GM12878 (cell line): ENCODE results near the gene S100A3. TPM values are rescaled to one million over a fixed set of nuclear protein-coding genes. Genes with fewer than 3 reads are reported as not detected.

Experiments
- ATAC-seq: fragments of 200-7000 bp; cut with Tn5 transposase; 3 replicates; pipeline ENCODE4 v1.9.1; 2020; ENCODE audit warnings: mild to moderate bottlenecking, moderate library complexity
- BruUV-seq: library from RNA; stranded (reverse); fragments of 400-500 nt; replicated peaks from 2 replicates; lab custom pipeline; 2021; lab: Mats Ljungman, UMichigan
- CTCF ChIA-PET: fragments of 300-600 bp; sonication (Branson Sonifier 250); formaldehyde crosslinking; extraction: SDS; loops from one replicate; lab custom pipeline; 2021; ENCODE audit warnings: inconsistent platforms; lab: Yijun Ruan, JAX
- POLR2A ChIA-PET: fragments of 350-600 bp; formaldehyde crosslinking; extraction: SDS; loops from one replicate; lab custom pipeline; 2021; ENCODE audit warnings: inconsistent platforms; lab: Charles Lee
- RAD21 ChIA-PET: fragments of 300-600 bp; sonication (Branson Sonifier 250); formaldehyde crosslinking; loops from one replicate; lab custom pipeline; 2023; ENCODE audit warnings: antibody characterized with exemption; ENCODE audit not compliant: unreplicated experiment; lab: Charles Lee
- SMC1A ChIA-PET: fragments of 300-600 bp; sonication (Branson Sonifier 250); formaldehyde crosslinking; loops from one replicate; lab custom pipeline; 2023; ENCODE audit not compliant: unreplicated experiment, uncharacterized antibody; lab: Charles Lee
- DNase-seq: peaks from one replicate; pipeline ENCODE4 v3.0.0-alpha.2; 2011; ENCODE audit warnings: low read depth, low spot score
- FAIRE-seq: peaks from 3 replicates; lab custom pipeline; 2011; peaks lifted over from hg19 to GRCh38; lab: Jason Lieb, UNC
- H2AFZ ChIP-seq: 2 replicates; pipeline ENCODE4 v1.6.0; 2011; ENCODE audit warnings: low read depth, low read length, control low read depth; ENCODE audit not compliant: control insufficient read depth
- H3K27ac ChIP-seq: 2 replicates; pipeline ENCODE4 v1.5.1; 2011; ENCODE audit warnings: control low read depth; ENCODE audit not compliant: control insufficient read depth, insufficient read depth
- H3K27me3 ChIP-seq, 2 experiments: replicated peaks in 1 of 2; 2 replicates each; pipeline versions ENCODE4 v1.6.0 to v1.6.1; 2011; ENCODE audit warnings: low read length in 1 of 2; ENCODE audit not compliant: control insufficient read depth in 2 of 2, insufficient read depth in 2 of 2
- H3K36me3 ChIP-seq, 2 experiments: 2 replicates each; pipeline ENCODE4 v1.5.1; 2011; ENCODE audit warnings: low read length in 1 of 2; ENCODE audit not compliant: control insufficient read depth in 2 of 2, insufficient read depth in 2 of 2
- H3K4me1 ChIP-seq: 2 replicates; pipeline ENCODE4 v1.6.1; 2011; ENCODE audit warnings: mild to moderate bottlenecking, low read length, moderate library complexity, mixed read lengths; ENCODE audit not compliant: control insufficient read depth, insufficient read depth
- H3K4me2 ChIP-seq: 2 replicates; pipeline ENCODE4 v1.6.0; 2011; ENCODE audit warnings: control low read depth; ENCODE audit not compliant: control insufficient read depth, insufficient read depth
- H3K4me3 ChIP-seq: fragments of 200-600 bp; sonication (generic); 2 replicates; pipeline ENCODE4 v1.5.1; 2016
- H3K79me2 ChIP-seq: 2 replicates; pipeline ENCODE4 v1.6.0; 2011; ENCODE audit warnings: low read length; ENCODE audit not compliant: control insufficient read depth, insufficient read depth
- H3K9ac ChIP-seq: 2 replicates; pipeline ENCODE4 v1.8.0; 2011; ENCODE audit warnings: low read length, control low read depth, mixed read lengths; ENCODE audit not compliant: control insufficient read depth, insufficient read depth
- H3K9me3 ChIP-seq: replicated peaks from 3 replicates; pipeline ENCODE4 v1.5.1; 2011; ENCODE audit warnings: mild to moderate bottlenecking, low read length; ENCODE audit not compliant: control insufficient read depth, insufficient read depth
- H4K20me1 ChIP-seq: 2 replicates; pipeline ENCODE4 v1.6.0; 2011; ENCODE audit not compliant: control insufficient read depth, insufficient read depth
- BHLHE40 ChIP-seq, 2 experiments: fragments of 450-650 bp in 1 of 2; IDR thresholded peaks; 2 replicates each; pipeline ENCODE4 v1.6.1; 2011 to 2017; ENCODE audit warnings: low read depth in 2 of 2, borderline replicate concordance in 1 of 2, improper control_type of control experiment in 1 of 2, low read length in 1 of 2, mild to moderate bottlenecking in 1 of 2
- FOXK2 ChIP-seq: fragments of 450-650 bp; IDR thresholded peaks from 2 replicates; pipeline ENCODE4 v1.6.1; 2017; ENCODE audit warnings: mild to moderate bottlenecking, moderate library complexity
- IRF4 ChIP-seq: IDR thresholded peaks from 2 replicates; pipeline ENCODE4 v1.6.1; 2011; ENCODE audit warnings: low read depth, low read length
- LARP7 ChIP-seq: fragments of 450-650 bp; IDR thresholded peaks from 2 replicates; pipeline ENCODE4 v1.6.1; 2017; ENCODE audit warnings: mild to moderate bottlenecking
- MYC ChIP-seq: IDR thresholded peaks from 2 replicates; pipeline ENCODE4 v1.6.1; 2011; ENCODE audit warnings: mild to moderate bottlenecking, low read length, moderate library complexity, inconsistent platforms; ENCODE audit not compliant: insufficient read depth, insufficient replicate concordance, insufficient read length, severe bottlenecking
- NBN ChIP-seq: fragments of 450-650 bp; IDR thresholded peaks from 2 replicates; pipeline ENCODE4 v1.6.1; 2016
- NFYA ChIP-seq: IDR thresholded peaks from 2 replicates; pipeline ENCODE4 v1.6.1; 2011; ENCODE audit warnings: low read depth, mild to moderate bottlenecking, low read length, improper control_type of control experiment, borderline replicate concordance
- NR2F1 ChIP-seq: fragments of 450-650 bp; conservative IDR thresholded peaks from 2 replicates; pipeline ENCODE4 v1.6.1; 2017; ENCODE audit warnings: mild to moderate bottlenecking
- PAX8 ChIP-seq: fragments of 450-650 bp; IDR thresholded peaks from 2 replicates; pipeline ENCODE4 v1.6.1; 2017; ENCODE audit warnings: mild to moderate bottlenecking, moderate library complexity
- ZNF207 ChIP-seq: fragments of 450-650 bp; IDR thresholded peaks from 2 replicates; pipeline ENCODE4 v1.6.1; 2014; ENCODE audit warnings: antibody characterized with exemption, mild to moderate bottlenecking, borderline replicate concordance
- ZNF622 ChIP-seq: fragments of 450-650 bp; IDR thresholded peaks from 2 replicates; pipeline ENCODE4 v1.6.1; 2017; ENCODE audit warnings: mild to moderate bottlenecking, inconsistent platforms
- WGBS: methylation state at CpG from one replicate; pipeline ENCODE4 v1.1.6; 2016; ENCODE audit warnings: low lambda C conversion rate; ENCODE audit not compliant: insufficient replicate concordance, insufficient coverage; ENCODE audit errors: missing lambda C conversion rate; 5-methylcytosine and 5-hydroxymethylcytosine counted together
- in situ Hi-C: fragments of 300-500 bp; cut with MboI; formaldehyde crosslinking; loops from 9 replicates; pipeline ENCODE4 v1.14.3; 2018; ENCODE audit warnings: mixed read lengths
- intact Hi-C: fragments of 100-400 bp; cut with micrococcal nuclease; formaldehyde crosslinking; loops from one replicate; pipeline ENCODE4 v1.14.2; 2022; ENCODE audit not compliant: unreplicated experiment
- polyA plus RNA-seq, 11 experiments: library from polyadenylated mRNA; depleted of rRNA in 4 of 11; unstranded in 6 of 11; stranded (reverse) in 5 of 11; fragments of >200 nt; fragmentation: Nextera tagmentation in 4 of 11; fragmentation: Illumina TruSeq in 1 of 11; extraction: Ambion mirVana in 4 of 11; extraction: Trizol in 1 of 11; gene quantifications; 1 replicate in 1 of 11; 2 replicates in 10 of 11; pipeline versions ENCODE4 v1.2.1 to v1.2.3, GENCODE V29; 2011 to 2016; ENCODE audit warnings: inconsistent platforms in 2 of 11, missing spikeins in 2 of 11, low read depth in 1 of 11
- total RNA-seq, 4 experiments: library from RNA; depleted of rRNA in 3 of 4; stranded (reverse); fragments of >200 nt in 3 of 4; fragmentation: Illumina TruSeq in 1 of 4; extraction: Trizol in 1 of 4; gene quantifications; 2 replicates each; pipeline versions ENCODE4 v1.2.1 to v1.2.3, GENCODE V29; 2013 to 2021
- TF ChIP-seq, protein P1 (sequence below): IDR thresholded peaks from 2 replicates; pipeline ENCODE4 v1.6.1; 2011; ENCODE audit warnings: mild to moderate bottlenecking, low read depth, low read length, moderate library complexity; ENCODE audit not compliant: insufficient replicate concordance
- TF ChIP-seq, protein P2 (sequence below): fragments of 450-650 bp; IDR thresholded peaks from 2 replicates; pipeline ENCODE4 v1.6.1; 2018; ENCODE audit warnings: mild to moderate bottlenecking, low read depth, moderate library complexity; ENCODE audit not compliant: partially characterized antibody
- TF ChIP-seq, protein P3 (sequence below): IDR thresholded peaks from 2 replicates; pipeline ENCODE4 v1.6.1; 2011; ENCODE audit warnings: borderline replicate concordance, low read depth, mild to moderate bottlenecking, moderate library complexity, low read length; ENCODE audit not compliant: insufficient read depth, poor library complexity, severe bottlenecking

Gene S100A3
- total and polyA plus RNA-seq, 10 of the 15 experiments (the other 5 are each of a cell fraction or from before 2014, with no cell fraction given) = 0.32 to 0.45 TPM; not detected in 8

DNA sequence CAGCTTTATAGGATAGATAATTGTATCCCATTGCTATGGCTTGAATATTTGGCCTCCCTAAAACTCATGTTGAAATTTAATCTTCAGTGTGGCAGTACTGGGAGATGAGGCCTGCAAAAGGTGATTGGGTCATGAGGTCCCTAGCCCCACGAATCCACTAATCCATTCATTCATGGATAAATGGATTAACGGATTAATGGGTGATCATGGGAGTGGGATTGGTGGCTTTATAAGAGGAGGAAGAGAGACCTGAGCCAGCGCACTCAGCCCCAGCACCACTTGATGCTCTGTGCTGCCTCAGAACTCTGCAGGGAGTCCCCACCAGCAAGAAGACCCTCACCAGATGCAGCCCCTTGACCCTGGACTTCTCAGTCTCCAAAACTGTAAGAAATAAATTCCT is 45.3 kb downstream of the S100A3 start:
- H3K27me3 ChIP-seq = no peaks in the 10 kb centered on the region
- no peak overlapping the region for H2AFZ ChIP-seq
- RAD21 ChIA-PET = no interaction called here
- H3K4me2 ChIP-seq = no peak overlapping the region
- ATAC-seq (no peak), DNase-seq (no peak), FAIRE-seq (no peak)
- CTCF ChIA-PET = interaction anchor here (1.1 to 2.6 kb wide), 2 partner anchors 9 to 150 kb away, joined by 3 to 11 read pairs; no protein-coding TSS in a partner anchor
- no peaks in the 10 kb centered on the region for H3K79me2 ChIP-seq
- H3K4me1 ChIP-seq = no peaks in the 10 kb centered on the region
- in situ Hi-C loops (loop anchor here (10.0 kb wide), 1 partner anchor 491 kb away; the partner anchor contains the start of gene RPS27), intact Hi-C loops (no loop called here)
- H3K9me3 ChIP-seq = no peaks in the 10 kb centered on the region
- no peak overlapping the region for H3K27ac ChIP-seq
- no peak overlapping the region for H3K9ac ChIP-seq
- POLR2A ChIA-PET = no interaction called here
- H4K20me1 ChIP-seq = no peaks in the 10 kb centered on the region
- no TSS peak for BruUV-seq
- TF ChIP-seq ZNF622 (no peak), NR2F1 (no peak), IRF4 (no peak), BHLHE40 (IDR thresholded peaks at IDR 0.05; ENCODE audit: borderline replicate concordance in 1 of 2, low read depth in 2 of 2, low read length in 1 of 2) (no peak), PAX8 (no peak), FOXK2 (no peak), MYC (no peak), LARP7 (no peak), NFYA (no peak), ZNF207 (no peak), NBN (no peak)
- TF ChIP-seq, protein P1, sequence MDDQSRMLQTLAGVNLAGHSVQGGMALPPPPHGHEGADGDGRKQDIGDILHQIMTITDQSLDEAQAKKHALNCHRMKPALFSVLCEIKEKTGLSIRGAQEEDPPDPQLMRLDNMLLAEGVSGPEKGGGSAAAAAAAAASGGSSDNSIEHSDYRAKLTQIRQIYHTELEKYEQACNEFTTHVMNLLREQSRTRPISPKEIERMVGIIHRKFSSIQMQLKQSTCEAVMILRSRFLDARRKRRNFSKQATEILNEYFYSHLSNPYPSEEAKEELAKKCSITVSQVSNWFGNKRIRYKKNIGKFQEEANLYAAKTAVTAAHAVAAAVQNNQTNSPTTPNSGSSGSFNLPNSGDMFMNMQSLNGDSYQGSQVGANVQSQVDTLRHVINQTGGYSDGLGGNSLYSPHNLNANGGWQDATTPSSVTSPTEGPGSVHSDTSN = no peak
- TF ChIP-seq, protein P2, sequence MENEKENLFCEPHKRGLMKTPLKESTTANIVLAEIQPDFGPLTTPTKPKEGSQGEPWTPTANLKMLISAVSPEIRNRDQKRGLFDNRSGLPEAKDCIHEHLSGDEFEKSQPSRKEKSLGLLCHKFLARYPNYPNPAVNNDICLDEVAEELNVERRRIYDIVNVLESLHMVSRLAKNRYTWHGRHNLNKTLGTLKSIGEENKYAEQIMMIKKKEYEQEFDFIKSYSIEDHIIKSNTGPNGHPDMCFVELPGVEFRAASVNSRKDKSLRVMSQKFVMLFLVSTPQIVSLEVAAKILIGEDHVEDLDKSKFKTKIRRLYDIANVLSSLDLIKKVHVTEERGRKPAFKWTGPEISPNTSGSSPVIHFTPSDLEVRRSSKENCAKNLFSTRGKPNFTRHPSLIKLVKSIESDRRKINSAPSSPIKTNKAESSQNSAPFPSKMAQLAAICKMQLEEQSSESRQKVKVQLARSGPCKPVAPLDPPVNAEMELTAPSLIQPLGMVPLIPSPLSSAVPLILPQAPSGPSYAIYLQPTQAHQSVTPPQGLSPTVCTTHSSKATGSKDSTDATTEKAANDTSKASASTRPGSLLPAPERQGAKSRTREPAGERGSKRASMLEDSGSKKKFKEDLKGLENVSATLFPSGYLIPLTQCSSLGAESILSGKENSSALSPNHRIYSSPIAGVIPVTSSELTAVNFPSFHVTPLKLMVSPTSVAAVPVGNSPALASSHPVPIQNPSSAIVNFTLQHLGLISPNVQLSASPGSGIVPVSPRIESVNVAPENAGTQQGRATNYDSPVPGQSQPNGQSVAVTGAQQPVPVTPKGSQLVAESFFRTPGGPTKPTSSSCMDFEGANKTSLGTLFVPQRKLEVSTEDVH = no peak
- TF ChIP-seq, protein P3, sequence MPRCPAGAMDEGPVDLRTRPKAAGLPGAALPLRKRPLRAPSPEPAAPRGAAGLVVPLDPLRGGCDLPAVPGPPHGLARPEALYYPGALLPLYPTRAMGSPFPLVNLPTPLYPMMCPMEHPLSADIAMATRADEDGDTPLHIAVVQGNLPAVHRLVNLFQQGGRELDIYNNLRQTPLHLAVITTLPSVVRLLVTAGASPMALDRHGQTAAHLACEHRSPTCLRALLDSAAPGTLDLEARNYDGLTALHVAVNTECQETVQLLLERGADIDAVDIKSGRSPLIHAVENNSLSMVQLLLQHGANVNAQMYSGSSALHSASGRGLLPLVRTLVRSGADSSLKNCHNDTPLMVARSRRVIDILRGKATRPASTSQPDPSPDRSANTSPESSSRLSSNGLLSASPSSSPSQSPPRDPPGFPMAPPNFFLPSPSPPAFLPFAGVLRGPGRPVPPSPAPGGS = no peak
- 33% methylated on average over 3 of the region's 3 CpGs for WGBS
- H3K4me3 ChIP-seq = no peak overlapping the region
- H3K36me3 ChIP-seq = no peaks in the 10 kb centered on the region
- SMC1A ChIA-PET = interaction anchor here (2.3 kb wide), 1 partner anchor 151 kb away, joined by 9 read pairs; no protein-coding TSS in a partner anchor
